A673 (cell line): ENCODE measurements around the gene BEAN1.

ENCODE experiments used
- EZH2 ChIP-seq: fragments of 200-600 bp; sonication (generic); IDR thresholded peaks from 2 replicates; pipeline ENCODE4 v1.6.1; 2017; ENCODE audit warnings: borderline replicate concordance, low read depth, mild to moderate bottlenecking, mixed read lengths, antibody characterized with exemption, low read length; ENCODE audit not compliant: poor library complexity, severe bottlenecking
- TF ChIP-seq, protein P1 (sequence below): fragments of 300-800, 200-600 bp; sonication (generic); conservative IDR thresholded peaks from 2 replicates; pipeline ENCODE4 v1.5.1; 2017; ENCODE audit warnings: low read depth, mild to moderate bottlenecking, antibody characterized with exemption, low read length, moderate library complexity, mixed read lengths

DNA sequence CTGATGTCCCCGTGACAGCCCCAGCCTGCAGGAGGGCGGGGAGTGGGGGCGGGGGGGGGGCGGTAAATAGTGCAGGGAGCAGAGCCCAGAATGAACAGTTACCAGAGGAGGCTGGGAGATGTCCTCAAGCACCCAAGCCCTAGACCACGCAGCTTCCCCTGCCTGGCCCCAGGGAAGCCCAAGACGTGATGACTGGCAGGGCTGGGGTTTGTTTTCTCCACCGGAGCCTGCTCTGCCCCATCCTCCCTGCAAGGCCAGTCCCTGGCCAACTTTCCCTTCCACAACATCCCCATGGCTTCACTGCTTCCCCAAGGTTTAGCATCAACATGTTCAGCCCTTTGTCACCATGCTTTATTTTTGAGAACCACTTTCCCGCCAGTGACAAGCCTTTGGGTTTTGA lies 1.4 kb upstream of the BEAN1 start:
- TF ChIP-seq, protein P1, sequence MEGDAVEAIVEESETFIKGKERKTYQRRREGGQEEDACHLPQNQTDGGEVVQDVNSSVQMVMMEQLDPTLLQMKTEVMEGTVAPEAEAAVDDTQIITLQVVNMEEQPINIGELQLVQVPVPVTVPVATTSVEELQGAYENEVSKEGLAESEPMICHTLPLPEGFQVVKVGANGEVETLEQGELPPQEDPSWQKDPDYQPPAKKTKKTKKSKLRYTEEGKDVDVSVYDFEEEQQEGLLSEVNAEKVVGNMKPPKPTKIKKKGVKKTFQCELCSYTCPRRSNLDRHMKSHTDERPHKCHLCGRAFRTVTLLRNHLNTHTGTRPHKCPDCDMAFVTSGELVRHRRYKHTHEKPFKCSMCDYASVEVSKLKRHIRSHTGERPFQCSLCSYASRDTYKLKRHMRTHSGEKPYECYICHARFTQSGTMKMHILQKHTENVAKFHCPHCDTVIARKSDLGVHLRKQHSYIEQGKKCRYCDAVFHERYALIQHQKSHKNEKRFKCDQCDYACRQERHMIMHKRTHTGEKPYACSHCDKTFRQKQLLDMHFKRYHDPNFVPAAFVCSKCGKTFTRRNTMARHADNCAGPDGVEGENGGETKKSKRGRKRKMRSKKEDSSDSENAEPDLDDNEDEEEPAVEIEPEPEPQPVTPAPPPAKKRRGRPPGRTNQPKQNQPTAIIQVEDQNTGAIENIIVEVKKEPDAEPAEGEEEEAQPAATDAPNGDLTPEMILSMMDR = no peak
- TF ChIP-seq EZH2 = no peak
